GM18498 (cell line): ENCODE data around the gene KRTAP5-2.
A peak's percentile ranks its signal among the peaks of the same experiment; 100 is the strongest.
"Not testable (repeated sequence)": the region's sequence is repeated elsewhere in the genome, so short reads cannot be mapped to it uniquely, and the experiment has no call there.

Experiments used
- ATAC-seq: cut with Tn5 transposase; IDR thresholded peaks from one replicate; pipeline ENCODE4 v1.9.1; 2021; ENCODE audit warnings: mild to moderate bottlenecking, moderate library complexity; ENCODE audit not compliant: unreplicated experiment

Gene KRTAP5-2

DNA sequence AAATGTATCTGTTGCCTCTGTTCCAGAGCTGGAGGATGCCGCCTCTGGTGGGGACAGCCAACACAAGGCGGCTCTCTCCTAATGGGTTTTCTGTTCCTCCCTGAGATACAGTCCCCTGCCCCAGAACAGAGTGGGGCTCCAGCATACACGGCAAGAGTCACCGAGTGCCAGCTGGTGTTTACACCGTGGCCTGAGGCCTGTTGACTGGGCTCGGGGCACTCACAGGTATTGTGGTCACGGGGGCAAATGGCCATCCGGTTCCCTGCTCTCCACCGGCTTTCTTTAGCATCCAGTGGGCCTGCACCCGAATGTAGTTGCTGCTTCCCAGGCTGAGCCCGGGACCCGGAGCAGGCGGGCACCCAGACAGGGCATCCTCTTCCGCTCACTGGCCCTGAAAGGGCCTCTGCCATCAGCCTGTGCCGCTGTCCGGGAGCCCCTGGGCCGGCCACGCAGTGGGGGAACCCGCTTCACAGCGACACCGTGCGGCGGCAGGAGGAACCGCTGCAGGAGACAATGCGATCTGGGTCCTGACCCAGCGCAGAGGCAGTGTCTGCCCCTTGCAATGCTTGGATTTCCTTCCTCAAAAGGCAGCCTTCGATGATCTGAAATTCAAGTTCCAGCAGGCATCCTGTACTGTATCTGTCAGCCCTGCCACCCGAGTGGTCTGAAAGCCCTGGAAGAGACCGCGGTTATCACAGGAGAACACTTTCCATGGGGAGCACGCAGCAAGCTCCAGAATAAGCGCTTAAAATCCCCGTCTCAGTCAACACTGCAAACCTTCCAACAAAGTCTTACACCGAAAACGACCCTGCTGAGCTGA lies 30.6 kb upstream of the KRTAP5-2 start:
- no peak for ATAC-seq

DNA sequence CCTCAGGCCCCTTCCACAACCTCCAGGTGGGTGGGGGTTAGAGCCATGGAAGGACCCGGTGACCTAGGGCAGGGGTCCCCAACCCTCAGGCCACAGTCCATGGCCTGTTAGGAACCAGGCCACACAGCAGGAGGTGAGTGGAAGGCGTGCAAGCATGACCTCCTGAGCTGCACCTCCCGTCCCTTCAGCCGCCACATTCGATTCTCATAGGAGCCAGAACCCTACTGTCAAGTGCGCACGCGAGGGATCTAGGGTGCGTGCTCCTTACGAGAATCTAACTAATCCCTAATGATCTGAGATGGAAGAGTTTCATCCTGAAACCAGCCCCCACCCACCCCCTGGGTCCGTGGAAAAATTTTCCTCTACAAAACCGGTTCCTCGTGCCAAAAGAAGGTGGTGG lies 27.4 kb upstream of the KRTAP5-2 start:
- no peak for ATAC-seq

DNA sequence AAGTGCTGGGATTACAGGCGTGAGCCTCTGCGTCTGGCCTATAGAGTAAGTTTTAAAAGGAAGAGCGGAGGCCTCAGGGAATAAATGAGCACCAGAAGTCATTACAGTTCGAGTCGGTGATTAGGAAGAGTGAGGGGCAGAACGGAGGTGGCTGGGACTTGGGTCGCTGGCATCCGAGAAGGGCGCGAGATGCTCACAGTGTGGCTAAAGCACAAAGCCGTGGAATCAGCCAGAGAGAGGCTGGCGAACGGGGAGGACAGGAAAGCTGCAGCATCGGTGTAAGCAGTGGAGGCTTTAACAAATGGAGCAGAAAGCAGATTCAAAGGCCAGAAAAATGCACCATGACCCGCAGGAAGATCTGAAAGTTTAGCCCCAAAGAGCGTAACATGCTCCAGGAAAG lies 26.5 kb upstream of the KRTAP5-2 start:
- ATAC-seq: no peak

DNA sequence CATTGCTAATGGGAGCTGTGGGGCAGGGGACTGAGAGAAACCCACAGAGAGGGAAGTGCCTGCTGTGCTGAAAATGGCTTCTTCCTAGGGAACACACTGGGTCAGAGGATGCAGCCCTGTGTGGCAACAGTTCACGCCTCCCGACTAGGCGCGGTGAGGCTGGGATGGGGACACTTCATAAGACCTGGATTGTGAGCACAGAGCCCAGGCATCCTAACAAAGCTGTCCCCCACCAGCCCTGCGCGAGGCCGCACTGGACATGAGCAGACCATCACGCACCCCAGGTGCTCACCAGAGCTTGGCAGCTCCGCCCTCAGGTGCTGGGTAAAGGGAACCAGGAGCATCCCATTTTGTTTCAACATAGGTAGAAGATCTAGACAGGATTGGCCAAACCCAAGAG lies 25.6 kb upstream of the KRTAP5-2 start:
- ATAC-seq: no peak

DNA sequence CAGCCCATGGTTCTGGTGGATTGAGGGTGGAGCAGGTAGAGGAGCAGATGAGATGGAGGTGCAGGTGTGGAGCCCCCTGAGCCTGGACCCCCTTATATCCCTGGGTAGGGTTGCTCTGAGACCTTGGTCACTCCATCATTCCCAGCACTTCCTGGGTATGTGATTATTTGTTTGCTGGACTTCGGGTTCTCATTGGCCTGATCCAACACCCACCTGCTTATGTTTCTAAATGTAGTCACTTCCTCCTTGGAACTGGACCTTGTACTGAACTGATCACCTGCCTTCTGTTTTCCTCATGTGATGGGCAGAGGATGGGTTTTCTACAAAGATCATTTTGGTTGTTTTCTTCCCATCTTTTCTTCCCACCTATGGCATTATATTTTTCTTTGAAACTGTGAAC lies 24.0 kb upstream of the KRTAP5-2 start, which contains the start of gene KRTAP5-4:
Gene KRTAP5-4, minus strand, starts transcription at position 53 of the 400 bp plus-strand sequence. Its CDS starts 45 bp downstream, at position 8.
- ATAC-seq: no peak

DNA sequence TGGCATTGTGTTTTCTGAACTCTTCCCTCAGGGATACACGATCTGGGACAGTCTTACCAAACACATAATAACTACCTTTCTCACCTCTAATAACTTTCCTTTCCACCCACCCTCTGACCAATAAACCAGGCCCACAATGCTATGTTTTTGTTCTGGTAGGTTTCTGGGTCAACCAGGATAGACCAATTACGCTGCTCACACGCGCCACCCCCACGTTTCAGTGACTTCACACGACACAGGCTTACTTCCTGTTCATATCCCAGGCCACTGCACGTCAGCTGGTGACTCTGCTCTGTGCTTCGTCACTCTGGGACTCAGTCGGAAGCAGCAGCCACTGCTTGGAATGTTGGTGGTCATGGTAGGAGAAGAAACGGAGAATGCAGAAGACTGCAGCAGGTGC lies 21.4 kb upstream of the KRTAP5-2 start:
- no peak for ATAC-seq

DNA sequence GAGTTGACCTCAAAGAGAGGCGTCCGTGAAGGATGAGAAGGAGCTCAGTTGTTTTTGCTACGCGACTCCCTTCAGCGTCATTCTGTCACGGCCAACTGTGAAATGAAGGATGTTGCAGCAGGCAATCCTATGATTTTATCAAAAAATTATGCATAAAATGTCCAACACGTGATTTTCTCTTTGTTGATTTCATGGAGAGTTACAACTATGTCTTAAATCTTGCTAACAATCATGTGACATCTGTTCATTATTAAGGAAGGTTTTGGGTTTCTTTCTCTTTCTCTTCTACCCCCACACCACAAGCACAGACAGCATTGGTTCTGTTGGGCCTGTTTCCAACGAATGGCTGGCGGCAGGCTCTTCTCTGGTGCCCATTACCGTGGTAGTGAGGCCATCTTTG lies 20.1 kb upstream of the KRTAP5-2 start:
- no peak for ATAC-seq

DNA sequence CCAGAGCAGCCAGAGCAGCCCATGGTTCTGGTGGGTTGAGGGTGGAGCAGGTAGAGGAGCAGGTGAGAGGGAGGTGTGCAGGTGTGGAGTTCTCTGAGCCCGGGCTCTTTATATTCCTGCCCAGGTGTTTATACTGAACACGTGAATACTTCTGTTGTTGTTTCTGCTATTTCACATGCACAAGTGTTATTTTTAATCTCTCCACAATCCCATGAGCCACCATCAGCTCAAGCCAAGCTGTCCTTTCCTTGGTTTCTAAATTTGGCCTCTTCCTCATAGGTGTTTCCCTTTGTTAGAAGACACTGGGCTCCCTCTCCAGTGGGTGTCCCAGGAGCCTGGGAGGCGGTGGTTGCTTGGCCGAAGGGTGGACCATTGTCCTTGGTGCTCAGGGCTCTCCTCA lies 10.3 kb upstream of the KRTAP5-2 start, which contains the start of gene KRTAP5-3:
Gene KRTAP5-3, minus strand, starts transcription at position 101 of the 400 bp plus-strand sequence. Its CDS starts 78 bp downstream, at position 23.
- ATAC-seq: no peak

DNA sequence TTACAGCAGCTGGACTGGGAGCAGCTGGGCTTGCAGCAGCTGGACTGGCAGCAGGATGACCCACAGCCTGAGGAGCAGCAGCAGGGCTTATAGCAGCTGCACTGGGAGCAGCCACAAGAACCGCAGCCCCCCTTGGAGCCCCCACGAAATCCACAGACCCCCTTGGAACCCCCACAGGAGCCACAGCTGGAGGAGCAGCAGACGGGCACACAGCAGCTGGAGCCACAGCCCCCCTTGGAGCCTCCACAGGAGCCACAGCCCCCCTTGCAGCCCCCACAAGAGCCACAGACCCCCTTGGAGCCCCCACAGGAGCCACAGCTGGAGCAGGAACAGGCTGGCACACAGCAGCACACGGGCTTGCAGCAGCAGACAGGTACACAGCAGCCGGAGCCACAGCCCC lies 9.8 kb upstream of the KRTAP5-2 start:
- not testable (repeated sequence) for ATAC-seq

DNA sequence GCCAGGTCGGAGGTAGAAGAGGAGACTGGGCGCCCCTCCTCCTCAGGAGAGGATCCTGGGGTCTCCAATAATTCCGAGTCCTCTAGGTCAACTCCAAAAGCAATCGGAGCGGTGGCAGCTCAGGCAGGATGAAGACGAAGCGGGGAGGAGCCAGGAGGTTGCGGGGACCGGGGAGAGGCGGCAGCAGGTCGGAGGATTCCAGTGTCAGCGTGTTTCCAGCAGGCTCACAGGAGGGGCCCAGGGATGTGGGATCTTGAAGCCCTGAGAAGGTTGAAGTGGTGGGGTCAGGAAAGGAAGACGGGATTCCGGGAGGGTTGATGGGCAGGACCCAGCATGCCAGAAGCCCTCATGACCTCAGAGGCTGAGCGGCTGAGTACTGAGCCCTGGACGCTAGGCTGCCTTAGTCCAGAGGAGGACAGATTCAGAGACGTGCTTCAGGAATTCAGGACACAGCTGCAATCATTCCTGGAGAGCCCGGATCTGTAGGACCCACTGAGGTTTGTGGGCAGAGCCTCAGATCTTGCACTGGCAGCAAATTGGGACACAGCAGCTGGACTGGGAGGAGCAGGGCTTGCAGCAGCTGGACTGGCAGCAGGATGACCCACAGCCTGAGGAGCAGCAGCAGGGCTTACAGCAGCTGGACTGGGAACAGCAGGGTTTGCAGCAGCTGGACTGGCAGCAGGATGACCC lies 9.2 kb upstream of the KRTAP5-2 start:
- ATAC-seq: not testable (repeated sequence)

DNA sequence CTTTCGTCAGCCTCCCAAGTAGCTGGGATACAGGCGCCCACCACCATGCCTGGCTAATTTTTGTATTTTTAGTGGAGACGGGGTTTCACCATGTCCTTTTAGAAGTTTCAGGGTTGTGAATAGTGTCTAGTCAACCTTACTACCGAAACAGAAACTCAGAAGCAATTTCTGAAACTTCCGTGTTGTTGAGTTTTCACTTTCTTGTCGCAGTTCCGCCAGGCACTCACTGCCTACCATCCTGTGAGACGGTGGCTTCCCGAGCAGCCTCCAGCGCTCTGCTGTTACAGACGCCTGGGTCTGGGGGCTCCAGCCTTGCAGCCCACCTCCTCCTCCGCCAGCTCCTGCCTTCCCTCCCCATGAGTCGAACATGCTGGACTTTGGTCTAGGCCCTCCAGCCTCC lies 7.8 kb upstream of the KRTAP5-2 start:
- ATAC-seq: peak; percentile 91

DNA sequence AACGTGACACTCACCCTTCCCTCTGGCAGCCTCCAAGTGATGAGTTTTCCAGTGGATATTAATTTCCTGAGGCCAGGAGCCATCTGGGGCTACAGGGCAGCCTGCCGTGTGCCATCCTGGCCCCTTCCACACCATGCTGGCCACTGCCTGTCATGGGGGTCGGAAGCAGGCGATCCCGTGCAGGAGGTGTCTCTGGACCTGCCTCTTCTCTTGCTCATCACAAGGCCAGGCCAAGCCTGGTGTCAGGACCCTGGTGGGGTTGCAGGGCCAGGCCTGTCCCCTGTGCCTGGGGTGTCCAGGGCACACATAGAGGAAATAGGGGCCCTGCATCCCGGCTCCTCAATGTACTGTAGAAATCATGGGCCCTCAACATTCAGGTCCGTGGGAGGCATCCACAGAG lies 6.6 kb upstream of the KRTAP5-2 start:
- ATAC-seq: no peak

DNA sequence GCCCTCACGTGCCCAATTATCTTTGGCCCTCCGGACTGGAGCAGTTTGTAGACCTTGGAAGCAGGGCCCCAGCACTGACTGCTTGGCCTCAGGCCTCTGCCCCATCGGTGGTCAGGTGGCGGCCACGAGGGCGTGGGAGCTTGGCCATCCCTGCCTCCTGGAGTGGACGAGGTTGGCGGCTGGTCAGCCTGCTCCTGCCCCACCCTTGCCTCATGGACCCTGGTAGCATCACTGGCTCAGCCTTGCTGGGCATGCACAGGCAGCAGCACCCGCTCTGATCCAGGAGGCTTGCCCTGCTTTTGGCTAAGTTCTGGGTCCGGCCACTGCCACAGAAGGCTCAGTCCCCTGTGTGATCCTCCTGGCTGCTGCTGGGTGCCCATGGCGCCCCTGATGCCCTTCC lies 6.1 kb upstream of the KRTAP5-2 start:
- no peak for ATAC-seq

DNA sequence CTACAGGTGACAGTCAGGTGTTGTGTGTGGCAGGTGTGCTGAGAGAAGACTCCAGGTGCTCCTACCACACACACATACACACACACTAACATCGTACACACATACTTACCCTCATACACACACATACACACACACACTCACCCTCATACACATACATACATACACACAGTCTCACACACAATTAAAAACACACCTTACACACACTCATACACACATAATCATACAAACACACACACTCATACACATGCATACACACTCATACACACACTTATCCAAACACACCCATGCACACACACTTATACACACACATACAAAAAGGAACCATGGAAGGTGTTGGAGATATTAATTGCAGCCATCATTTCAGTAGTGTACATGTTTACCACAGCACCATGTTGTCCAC lies 5.5 kb upstream of the KRTAP5-2 start:
- ATAC-seq: no peak

DNA sequence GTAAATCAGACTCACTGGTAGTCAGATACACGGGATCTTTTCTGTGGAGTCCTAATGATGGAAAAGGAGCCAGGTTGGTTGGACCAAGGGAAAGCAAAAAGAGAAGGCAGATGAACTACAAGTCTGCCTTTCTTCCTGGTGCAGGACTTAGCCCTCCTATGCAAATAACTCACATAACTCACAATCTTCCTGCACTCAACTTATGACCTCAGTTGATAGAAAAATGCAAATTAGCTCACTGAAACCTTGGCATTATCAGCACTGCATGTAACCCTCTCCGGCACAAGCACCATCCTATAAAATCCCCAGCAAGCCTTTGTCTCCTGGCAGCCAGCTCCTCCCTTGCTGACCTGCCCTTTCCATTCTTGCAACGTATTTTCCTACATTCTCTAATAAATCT lies 3.6 kb upstream of the KRTAP5-2 start:
- not testable (repeated sequence) for ATAC-seq

DNA sequence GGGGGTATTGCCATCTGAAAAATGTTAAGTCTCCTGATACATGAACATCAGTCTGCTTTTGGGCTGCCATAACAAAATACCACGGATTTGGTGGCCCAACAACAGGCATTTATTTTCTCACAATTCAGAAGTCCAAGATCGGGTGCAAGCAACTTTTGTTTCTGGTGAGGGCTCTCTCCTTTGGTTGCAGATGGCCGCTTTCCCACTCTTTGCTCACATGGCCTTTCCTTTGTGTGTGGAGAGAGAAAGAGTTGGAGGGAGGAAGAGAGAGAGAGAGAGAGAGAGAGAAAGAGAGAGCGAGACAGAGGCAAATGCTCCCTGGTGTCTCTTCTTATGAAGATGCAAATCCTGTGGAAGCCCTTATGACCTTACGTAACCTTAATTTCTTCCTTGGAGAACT lies 2.5 kb upstream of the KRTAP5-2 start:
- ATAC-seq: no peak

DNA sequence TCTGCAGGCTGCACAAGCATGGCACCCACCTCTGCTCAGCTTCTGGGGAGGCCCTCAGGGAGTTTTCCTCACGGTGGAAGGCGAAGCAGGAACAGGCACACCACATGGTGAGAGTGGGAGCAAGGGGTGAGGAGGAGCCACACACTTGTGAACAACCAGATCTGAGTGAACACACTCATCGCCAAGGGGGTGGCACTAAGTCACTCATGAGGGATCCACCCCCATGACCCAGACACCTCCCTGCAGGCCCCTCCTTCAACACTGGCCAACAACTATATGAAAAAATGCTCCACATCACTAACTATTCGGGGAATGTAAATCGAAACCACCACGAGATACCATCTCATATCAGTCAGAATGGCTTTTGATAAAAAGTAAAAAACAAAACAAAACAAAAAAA lies 722 bp upstream of the KRTAP5-2 start:
- ATAC-seq: no peak

DNA sequence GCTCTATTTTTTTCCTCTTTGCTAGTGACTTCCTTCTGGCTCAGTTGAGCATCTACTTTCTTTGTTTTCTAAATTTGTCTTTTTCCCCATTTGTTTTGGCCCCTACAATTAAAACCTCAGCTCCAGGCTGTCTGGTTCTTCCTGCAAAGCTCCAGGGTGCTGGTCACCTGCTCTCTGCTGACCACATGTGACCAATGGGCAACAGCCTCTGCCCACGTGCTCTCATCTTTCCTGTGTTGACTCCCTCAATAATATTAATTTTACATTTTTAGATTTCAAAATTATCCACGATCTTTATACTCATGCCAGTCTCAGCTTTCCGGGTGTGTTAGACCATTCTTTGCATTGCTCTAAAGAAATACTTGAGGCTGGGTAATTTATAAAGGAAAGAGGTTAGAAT lies 312 bp upstream of the KRTAP5-2 start:
- not testable (repeated sequence) for ATAC-seq

DNA sequence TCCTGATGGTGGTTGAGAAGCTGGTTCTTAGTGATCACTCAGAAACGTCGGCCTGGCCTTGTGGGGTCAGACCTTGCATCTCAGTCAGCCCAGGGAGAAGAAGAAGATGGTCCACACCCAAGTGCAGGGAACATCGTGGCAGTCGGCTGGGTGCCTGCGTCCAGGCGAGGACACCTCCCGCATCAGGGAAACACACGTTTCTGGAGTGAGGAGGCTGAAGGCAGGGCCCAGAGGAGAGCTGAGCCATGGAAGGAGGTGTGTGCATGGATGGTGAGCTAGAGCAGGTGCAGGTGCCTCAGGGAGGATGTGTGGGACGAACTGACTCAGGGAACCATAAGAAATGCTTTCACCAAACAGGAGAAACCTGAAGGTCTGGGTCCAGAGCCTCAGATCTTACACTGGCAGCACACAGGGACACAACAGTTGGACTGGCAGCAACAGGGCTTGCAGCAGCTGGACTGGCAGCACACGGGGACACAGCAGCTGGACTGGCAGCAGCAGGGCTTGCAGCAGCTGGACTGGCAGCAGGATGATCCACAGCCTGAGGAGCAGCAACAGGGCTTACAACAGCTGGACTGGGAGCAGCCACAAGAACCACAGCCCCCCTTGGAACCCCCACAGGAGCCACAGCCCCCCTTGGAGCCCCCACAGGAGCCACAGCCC lies 632 bp downstream of the KRTAP5-2 start:
- no peak for ATAC-seq

DNA sequence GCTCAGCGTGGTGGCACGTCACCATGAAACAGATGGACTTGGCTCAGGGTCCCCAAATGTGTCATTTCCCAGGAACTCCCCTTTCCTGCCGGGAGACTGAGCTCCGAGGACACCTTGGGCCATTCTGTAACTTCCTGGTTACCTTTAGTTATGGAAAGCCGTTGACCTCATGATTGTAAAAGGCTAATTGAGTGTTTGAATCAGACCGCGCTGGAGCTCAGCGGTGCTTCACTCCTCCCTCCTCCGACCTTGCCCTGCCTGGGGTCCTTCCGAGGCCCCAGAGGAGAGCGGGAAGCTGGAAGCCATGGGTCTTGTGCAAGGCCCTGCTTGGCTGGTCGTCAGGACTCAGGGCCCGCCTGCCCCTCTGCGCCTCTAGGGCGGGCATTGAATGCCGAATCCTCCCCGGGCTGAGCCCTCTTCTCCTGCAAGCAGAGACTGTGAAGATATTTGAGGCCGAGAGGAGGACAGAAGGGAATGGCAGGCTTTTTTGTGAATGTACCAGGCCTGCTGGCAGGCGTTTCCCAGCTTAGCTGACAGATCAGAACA lies 1.4 kb downstream of the KRTAP5-2 start:
- ATAC-seq: not testable (repeated sequence)

DNA sequence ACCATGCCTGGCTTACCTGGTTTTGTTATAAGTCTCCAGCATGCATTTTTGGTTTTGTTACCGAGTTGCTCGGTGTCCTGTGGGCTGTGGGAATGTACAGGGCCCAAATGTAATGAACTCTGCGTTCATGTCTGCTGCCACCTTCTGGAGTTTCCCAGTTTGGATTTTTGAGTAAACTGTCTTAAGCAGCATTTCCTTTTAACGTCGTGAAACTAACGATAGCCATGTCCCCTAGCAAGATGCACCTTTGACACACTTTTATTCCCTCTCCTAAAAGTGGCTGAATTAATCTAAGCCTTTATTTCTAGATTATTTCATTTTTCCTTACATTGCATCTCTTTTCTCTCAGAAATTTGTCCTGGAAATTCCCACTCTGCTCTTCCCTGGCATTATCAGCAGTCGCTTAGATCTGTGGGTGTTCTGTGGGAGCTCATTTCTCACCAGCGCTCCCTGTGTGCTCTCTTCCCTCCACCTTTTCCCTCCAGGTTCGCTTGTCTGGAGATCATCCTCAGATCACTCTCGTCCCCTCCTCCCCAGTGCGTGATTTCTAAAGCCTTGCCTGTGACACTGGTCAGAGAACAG lies 2.0 kb downstream of the KRTAP5-2 start:
- not testable (repeated sequence) for ATAC-seq
